Neural cell (in vitro differentiated cells): ENCODE results near the gene ZBED4. TPM values are rescaled to one million over a fixed set of nuclear protein-coding genes. Genes with fewer than 3 reads are reported as not detected.
"Not testable (repeated sequence)": the region's sequence is repeated elsewhere in the genome, so short reads cannot be mapped to it uniquely, and the experiment has no call there.

Source experiments
- H2AFZ ChIP-seq: fragments of 200-600, 300-800 bp; sonication (generic), shearing (Covaris generic); 2 replicates; pipeline ENCODE4 v1.6.0; 2014; ENCODE audit warnings: low read depth, mild to moderate bottlenecking, antibody characterized with exemption, low read length, moderate library complexity
- H3F3A ChIP-seq: fragments of 200-600 bp; shearing (Covaris generic); 2 replicates; pipeline ENCODE4 v1.6.1; 2016; ENCODE audit warnings: mild to moderate bottlenecking, moderate library complexity, mixed read lengths, antibody characterized with exemption, low read length; ENCODE audit not compliant: insufficient read depth, poor library complexity, severe bottlenecking
- H3K27ac ChIP-seq: fragments of 200-600, 300-800 bp; sonication (generic), shearing (Covaris generic); 2 replicates; pipeline ENCODE4 v1.5.1; 2014; ENCODE audit warnings: mild to moderate bottlenecking, low read length, moderate library complexity
- H3K27me3 ChIP-seq: fragments of 300-800, 200-600 bp; sonication (generic), shearing (Covaris generic); 2 replicates; pipeline ENCODE4 v1.6.0; 2014; ENCODE audit warnings: mild to moderate bottlenecking, low read depth, low read length, moderate library complexity; ENCODE audit not compliant: insufficient read depth
- H3K36me3 ChIP-seq: fragments of 300-800, 200-600 bp; sonication (generic), shearing (Covaris generic); 2 replicates; pipeline ENCODE4 v1.5.1; 2014; ENCODE audit warnings: mild to moderate bottlenecking, antibody characterized with exemption, low read length, moderate library complexity; ENCODE audit not compliant: insufficient read depth
- H3K4me2 ChIP-seq: fragments of 300-800, 200-600 bp; sonication (generic), shearing (Covaris generic); 2 replicates; pipeline ENCODE4 v1.6.0; 2014; ENCODE audit warnings: mild to moderate bottlenecking, low read length
- H3K4me3 ChIP-seq: fragments of 300-800, 200-600 bp; sonication (generic), shearing (Covaris generic); 2 replicates; pipeline ENCODE4 v1.5.1; 2014; ENCODE audit warnings: mild to moderate bottlenecking, low read length, moderate library complexity
- H3K79me2 ChIP-seq: fragments of 200-600 bp; shearing (Covaris generic); replicated peaks from 2 replicates; pipeline ENCODE4 v1.6.0; 2014; ENCODE audit warnings: mild to moderate bottlenecking, low read length, moderate library complexity; ENCODE audit not compliant: insufficient read depth
- H3K9ac ChIP-seq: fragments of 300-800, 200-600 bp; sonication (generic), shearing (Covaris generic); 2 replicates; pipeline ENCODE4 v1.6.1; 2016; ENCODE audit warnings: mild to moderate bottlenecking, low read length, mixed read lengths
- H3K9me2 ChIP-seq: fragments of 200-600 bp; shearing (Covaris generic); 2 replicates; pipeline ENCODE4 v1.6.1; 2016; ENCODE audit warnings: mild to moderate bottlenecking, low read length, mixed read lengths; ENCODE audit not compliant: insufficient read depth
- H3K9me3 ChIP-seq: fragments of 200-600, 300-800 bp; sonication (generic), shearing (Covaris generic); 2 replicates; pipeline ENCODE4 v1.6.1; 2016; ENCODE audit warnings: mild to moderate bottlenecking, mixed run types, low read length, moderate library complexity, mixed read lengths
- H4K20me1 ChIP-seq: fragments of 200-600 bp; shearing (Covaris generic); 2 replicates; pipeline ENCODE4 v1.6.1; 2016; ENCODE audit warnings: mild to moderate bottlenecking, mixed run types; ENCODE audit not compliant: insufficient read depth
- EP300 ChIP-seq: fragments of 450-650 bp; conservative IDR thresholded peaks from 2 replicates; pipeline ENCODE4 v1.6.1; 2014; ENCODE audit warnings: antibody characterized with exemption, mild to moderate bottlenecking, moderate library complexity; ENCODE audit not compliant: poor library complexity, severe bottlenecking
- EZH2 ChIP-seq: fragments of 200-600, 300-800 bp; shearing (Covaris generic), sonication (generic); IDR thresholded peaks from 2 replicates; pipeline ENCODE4 v1.6.1; 2014; ENCODE audit warnings: antibody characterized with exemption, low read length, borderline replicate concordance, mild to moderate bottlenecking; ENCODE audit not compliant: insufficient read depth, poor library complexity, severe bottlenecking
- MXI1 ChIP-seq: fragments of 450-650 bp; conservative IDR thresholded peaks from 2 replicates; pipeline ENCODE4 v1.6.1; 2014; ENCODE audit warnings: antibody characterized with exemption, mild to moderate bottlenecking; ENCODE audit not compliant: poor library complexity, severe bottlenecking
- POLR2AphosphoS5 ChIP-seq: IDR thresholded peaks from 2 replicates; pipeline ENCODE4 v1.6.1; 2012
- SMC3 ChIP-seq: fragments of 450-650 bp; conservative IDR thresholded peaks from 2 replicates; pipeline ENCODE4 v1.6.1; 2014; ENCODE audit warnings: antibody characterized with exemption, mild to moderate bottlenecking, moderate library complexity; ENCODE audit not compliant: poor library complexity
- TAF1 ChIP-seq: IDR thresholded peaks from 2 replicates; pipeline ENCODE4 v1.6.1; 2012; ENCODE audit warnings: low read depth
- polyA plus RNA-seq: library from polyadenylated mRNA; depleted of rRNA; stranded (reverse); fragments of >200 nt; gene quantifications from 2 replicates; pipeline ENCODE4 v1.2.3, GENCODE V29; 2014
- TF ChIP-seq, protein P1 (sequence below): IDR thresholded peaks from 2 replicates; pipeline ENCODE4 v1.6.1; 2012; ENCODE audit warnings: borderline replicate concordance
- TF ChIP-seq, protein P2 (sequence below): fragments of 450-650 bp; IDR thresholded peaks from 2 replicates; pipeline ENCODE4 v1.5.1; 2014; ENCODE audit warnings: antibody characterized with exemption, mild to moderate bottlenecking, moderate library complexity; ENCODE audit not compliant: poor library complexity, severe bottlenecking

ZBED4 gene
- polyA plus RNA-seq, 1 donor from 2014 or later = 15.0 TPM

- Histone ChIP-seq H3F3A (no peaks in the 10 kb centered on the region), H3K27ac (no peak overlapping the region), H3K9ac (no peak overlapping the region), H4K20me1 (no peaks in the 10 kb centered on the region), H3K27me3 (peaks cover 60% of the 10 kb centered on the region), H3K9me3 (no peaks in the 10 kb centered on the region), H3K36me3 (no peaks in the 10 kb centered on the region), H3K4me3 (no peak overlapping the region), H2AFZ (no peak overlapping the region), H3K79me2 (peaks cover 11% of the 10 kb centered on the region), H3K4me2 (no peak overlapping the region), H3K9me2 (no peaks in the 10 kb centered on the region)
- peak; percentile 1 for TF ChIP-seq EZH2
- no peak for TF ChIP-seq POLR2AphosphoS5
Observed at GRCh38 chr22:49850021-49850911, 3.4 kb upstream of the ZBED4 start.

DNA sequence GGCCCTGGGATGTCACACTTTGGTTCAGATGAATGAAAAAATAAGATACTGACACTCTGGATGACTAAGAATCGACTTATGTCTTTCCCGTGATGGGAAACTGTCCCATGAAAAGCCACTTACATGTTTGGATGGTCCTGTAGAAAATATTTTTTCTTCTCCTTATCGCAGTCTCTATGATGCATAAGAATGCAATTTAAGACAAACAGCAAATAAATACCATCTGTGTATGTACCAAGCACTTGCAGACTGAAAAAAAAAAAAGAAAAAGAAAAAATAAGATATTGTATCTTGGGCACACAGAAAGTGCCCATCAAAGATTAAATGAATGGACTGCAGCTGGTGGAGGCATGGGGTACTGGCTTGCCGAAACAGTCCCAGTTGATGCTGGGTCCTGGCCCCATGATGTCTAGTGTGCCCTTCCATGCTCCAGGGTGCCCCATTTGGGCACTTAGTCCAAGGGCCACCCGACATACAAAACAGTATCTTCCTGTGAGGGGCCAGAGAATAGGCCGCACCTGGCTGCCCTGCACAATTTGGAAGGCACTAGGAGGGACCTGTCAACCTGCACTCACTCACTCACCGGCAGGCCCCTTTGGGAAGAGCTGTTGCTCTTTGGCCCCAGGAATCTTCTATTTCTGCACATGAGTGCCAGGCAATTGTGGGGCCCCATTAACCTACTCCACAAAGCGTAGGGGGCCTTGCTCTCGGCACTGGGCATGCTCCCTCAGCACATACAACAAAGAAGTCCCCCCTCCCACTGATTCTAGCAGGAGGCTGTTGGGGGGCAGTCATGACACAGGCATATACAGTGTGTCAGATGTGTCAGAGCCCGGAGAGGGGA lies 2.5 kb upstream of the ZBED4 start:
- H3K9ac ChIP-seq = no peak overlapping the region
- H3K9me2 ChIP-seq = no peaks in the 10 kb centered on the region
- TF ChIP-seq TAF1 = no peak
- no peak for TF ChIP-seq SMC3
- peaks cover 51% of the 10 kb centered on the region for H3K27me3 ChIP-seq
- H3K4me3 ChIP-seq = no peak overlapping the region
- no peak overlapping the region for H3K27ac ChIP-seq
- peaks cover 21% of the 10 kb centered on the region for H3K79me2 ChIP-seq
- no peak overlapping the region for H2AFZ ChIP-seq
- H3K9me3 ChIP-seq = no peaks in the 10 kb centered on the region
- no peaks in the 10 kb centered on the region for H3F3A ChIP-seq
- H3K4me2 ChIP-seq = no peak overlapping the region
- no peaks in the 10 kb centered on the region for H4K20me1 ChIP-seq
- no peaks in the 10 kb centered on the region for H3K36me3 ChIP-seq

DNA sequence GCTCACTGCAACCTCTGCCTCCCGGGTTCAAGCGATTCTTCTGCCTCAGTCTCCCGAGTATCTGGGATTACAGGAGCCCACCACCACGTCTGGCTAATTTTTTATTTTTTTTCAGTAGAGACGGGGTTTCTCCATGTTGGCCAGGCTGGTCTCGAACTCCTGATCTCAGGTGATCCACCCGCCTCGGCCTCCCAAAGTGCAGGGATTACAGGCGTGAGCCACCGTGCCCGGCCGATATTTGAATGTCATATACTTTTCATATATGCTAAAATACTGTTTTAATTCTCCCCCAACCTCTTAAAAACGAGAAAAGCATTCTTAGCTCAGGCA lies 1.1 kb upstream of the ZBED4 start:
- Histone ChIP-seq H3K27me3 (peaks cover 43% of the 10 kb centered on the region), H3K9ac (peak overlapping the region; percentile 81), H3K4me3 (peak overlapping the region; percentile 97), H3K79me2 (peaks cover 32% of the 10 kb centered on the region), H3K4me2 (peak overlapping the region; percentile 84)
- not testable (repeated sequence) for H3K36me3 ChIP-seq, H3K9me3 ChIP-seq, H3F3A ChIP-seq, H4K20me1 ChIP-seq, H2AFZ ChIP-seq, H3K9me2 ChIP-seq, H3K27ac ChIP-seq

DNA sequence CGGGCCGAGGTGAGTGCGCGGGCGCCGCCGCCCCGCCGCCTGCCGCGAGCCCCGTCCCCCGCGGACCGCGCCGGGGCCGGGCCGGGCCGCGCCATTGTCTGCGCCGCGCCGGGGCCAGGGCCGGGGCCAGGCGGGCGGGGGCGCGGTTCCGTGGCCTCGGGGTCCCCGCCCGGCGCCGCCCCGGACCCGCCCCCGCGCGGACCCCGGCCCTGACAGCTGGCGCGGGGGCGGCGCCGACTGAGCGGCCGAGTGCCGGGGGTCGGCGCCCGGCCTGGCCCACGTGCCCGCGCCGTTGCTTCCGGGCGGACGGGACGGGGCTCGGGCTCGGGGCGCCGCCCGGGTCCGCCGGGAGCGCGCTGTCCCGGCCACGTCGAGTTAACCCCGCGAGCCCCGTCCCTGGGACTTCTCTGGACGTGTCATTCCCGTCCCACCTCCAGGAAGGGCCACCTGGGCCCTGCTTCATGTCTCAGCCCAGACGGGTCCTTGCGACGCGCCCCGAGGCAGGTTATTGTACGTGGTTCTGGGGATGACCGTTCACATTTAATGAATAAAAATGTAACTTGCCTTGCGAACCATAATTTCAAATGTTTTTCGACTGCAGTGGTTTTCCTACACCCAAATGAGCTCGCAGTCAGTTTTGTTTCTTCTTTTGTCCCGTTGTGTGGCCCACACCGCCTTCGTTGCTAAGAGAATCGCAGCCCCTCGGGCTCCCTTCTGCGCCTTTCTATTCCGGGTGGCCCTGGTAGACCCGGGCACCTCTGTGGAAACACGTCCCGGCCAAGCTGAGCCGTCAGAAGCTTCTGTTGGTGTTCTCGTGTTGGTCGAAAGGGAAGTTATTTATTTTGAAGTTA lies 562 bp downstream of the ZBED4 start:
- H3K9me3 ChIP-seq = no peaks in the 10 kb centered on the region
- peak overlapping the region; percentile 93 for H3K4me2 ChIP-seq
- peak overlapping the region; percentile 88 for H3K4me3 ChIP-seq
- peak overlapping the region; percentile 82 for H3K9ac ChIP-seq
- TF ChIP-seq, protein P1, sequence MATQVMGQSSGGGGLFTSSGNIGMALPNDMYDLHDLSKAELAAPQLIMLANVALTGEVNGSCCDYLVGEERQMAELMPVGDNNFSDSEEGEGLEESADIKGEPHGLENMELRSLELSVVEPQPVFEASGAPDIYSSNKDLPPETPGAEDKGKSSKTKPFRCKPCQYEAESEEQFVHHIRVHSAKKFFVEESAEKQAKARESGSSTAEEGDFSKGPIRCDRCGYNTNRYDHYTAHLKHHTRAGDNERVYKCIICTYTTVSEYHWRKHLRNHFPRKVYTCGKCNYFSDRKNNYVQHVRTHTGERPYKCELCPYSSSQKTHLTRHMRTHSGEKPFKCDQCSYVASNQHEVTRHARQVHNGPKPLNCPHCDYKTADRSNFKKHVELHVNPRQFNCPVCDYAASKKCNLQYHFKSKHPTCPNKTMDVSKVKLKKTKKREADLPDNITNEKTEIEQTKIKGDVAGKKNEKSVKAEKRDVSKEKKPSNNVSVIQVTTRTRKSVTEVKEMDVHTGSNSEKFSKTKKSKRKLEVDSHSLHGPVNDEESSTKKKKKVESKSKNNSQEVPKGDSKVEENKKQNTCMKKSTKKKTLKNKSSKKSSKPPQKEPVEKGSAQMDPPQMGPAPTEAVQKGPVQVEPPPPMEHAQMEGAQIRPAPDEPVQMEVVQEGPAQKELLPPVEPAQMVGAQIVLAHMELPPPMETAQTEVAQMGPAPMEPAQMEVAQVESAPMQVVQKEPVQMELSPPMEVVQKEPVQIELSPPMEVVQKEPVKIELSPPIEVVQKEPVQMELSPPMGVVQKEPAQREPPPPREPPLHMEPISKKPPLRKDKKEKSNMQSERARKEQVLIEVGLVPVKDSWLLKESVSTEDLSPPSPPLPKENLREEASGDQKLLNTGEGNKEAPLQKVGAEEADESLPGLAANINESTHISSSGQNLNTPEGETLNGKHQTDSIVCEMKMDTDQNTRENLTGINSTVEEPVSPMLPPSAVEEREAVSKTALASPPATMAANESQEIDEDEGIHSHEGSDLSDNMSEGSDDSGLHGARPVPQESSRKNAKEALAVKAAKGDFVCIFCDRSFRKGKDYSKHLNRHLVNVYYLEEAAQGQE = no peak
- TF ChIP-seq, protein P2, sequence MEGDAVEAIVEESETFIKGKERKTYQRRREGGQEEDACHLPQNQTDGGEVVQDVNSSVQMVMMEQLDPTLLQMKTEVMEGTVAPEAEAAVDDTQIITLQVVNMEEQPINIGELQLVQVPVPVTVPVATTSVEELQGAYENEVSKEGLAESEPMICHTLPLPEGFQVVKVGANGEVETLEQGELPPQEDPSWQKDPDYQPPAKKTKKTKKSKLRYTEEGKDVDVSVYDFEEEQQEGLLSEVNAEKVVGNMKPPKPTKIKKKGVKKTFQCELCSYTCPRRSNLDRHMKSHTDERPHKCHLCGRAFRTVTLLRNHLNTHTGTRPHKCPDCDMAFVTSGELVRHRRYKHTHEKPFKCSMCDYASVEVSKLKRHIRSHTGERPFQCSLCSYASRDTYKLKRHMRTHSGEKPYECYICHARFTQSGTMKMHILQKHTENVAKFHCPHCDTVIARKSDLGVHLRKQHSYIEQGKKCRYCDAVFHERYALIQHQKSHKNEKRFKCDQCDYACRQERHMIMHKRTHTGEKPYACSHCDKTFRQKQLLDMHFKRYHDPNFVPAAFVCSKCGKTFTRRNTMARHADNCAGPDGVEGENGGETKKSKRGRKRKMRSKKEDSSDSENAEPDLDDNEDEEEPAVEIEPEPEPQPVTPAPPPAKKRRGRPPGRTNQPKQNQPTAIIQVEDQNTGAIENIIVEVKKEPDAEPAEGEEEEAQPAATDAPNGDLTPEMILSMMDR = no peak
- TF ChIP-seq TAF1 (peak; percentile 32), POLR2AphosphoS5 (no peak), SMC3 (no peak), EP300 (peak; percentile 16), MXI1 (peak; percentile 63), EZH2 (no peak)
- H3K9me2 ChIP-seq = no peaks in the 10 kb centered on the region
- no peaks in the 10 kb centered on the region for H3K36me3 ChIP-seq
- H3K27ac ChIP-seq = peak overlapping the region; percentile 34
- H3K79me2 ChIP-seq = peaks cover 49% of the 10 kb centered on the region
- peak overlapping the region; percentile 25 for H2AFZ ChIP-seq
- no peaks in the 10 kb centered on the region for H3F3A ChIP-seq
- H3K27me3 ChIP-seq = peaks cover 27% of the 10 kb centered on the region
- no peaks in the 10 kb centered on the region for H4K20me1 ChIP-seq
